ENCODE results near the gene CLSTN2.

Gene CLSTN2

GRCh38 chr3:140395134-140396075 is 460.4 kb downstream of the CLSTN2 start:
- ChIA-PET POLR2A (no interaction called here), CTCF (no interaction called here)
- no peak overlapping the region for H3K4me3 ChIP-seq (ENCODE audit: low read depth, low read length)
- TF ChIP-seq, protein P1, sequence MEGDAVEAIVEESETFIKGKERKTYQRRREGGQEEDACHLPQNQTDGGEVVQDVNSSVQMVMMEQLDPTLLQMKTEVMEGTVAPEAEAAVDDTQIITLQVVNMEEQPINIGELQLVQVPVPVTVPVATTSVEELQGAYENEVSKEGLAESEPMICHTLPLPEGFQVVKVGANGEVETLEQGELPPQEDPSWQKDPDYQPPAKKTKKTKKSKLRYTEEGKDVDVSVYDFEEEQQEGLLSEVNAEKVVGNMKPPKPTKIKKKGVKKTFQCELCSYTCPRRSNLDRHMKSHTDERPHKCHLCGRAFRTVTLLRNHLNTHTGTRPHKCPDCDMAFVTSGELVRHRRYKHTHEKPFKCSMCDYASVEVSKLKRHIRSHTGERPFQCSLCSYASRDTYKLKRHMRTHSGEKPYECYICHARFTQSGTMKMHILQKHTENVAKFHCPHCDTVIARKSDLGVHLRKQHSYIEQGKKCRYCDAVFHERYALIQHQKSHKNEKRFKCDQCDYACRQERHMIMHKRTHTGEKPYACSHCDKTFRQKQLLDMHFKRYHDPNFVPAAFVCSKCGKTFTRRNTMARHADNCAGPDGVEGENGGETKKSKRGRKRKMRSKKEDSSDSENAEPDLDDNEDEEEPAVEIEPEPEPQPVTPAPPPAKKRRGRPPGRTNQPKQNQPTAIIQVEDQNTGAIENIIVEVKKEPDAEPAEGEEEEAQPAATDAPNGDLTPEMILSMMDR (IDR thresholded peaks at IDR 0.05; ENCODE audit: insufficient read depth, low read length, missing control alignments): no peak
- DNase-seq (ENCODE audit: low read depth, low spot score): no peak

DNA sequence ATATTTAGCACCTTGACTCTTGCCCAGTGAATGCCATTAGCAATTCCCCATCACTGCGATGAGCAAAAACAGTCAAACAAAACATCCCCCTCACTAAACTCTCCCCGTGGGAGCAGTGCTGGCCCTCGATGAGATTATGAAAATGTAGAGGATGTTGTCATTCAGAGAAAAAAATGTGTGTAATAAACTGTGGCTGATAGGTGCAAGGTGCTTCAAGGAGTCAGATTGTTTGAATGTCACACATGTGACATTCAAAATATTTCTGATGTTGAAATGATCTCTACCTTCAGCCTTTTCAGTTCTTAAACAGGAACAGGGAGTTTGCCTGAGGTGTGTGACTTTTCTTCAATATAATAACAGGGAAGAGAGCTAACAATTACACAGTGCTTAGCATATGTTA is 461.1 kb downstream of the CLSTN2 start:
- no peak overlapping the region for H3K4me3 ChIP-seq (ENCODE audit: low read depth, low read length)
- POLR2A ChIA-PET: no interaction called here
- CTCF ChIA-PET: no interaction called here
- TF ChIP-seq, protein P1 (IDR thresholded peaks at IDR 0.05; ENCODE audit: insufficient read depth, low read length, missing control alignments): no peak
- no peak for DNase-seq (ENCODE audit: low read depth, low spot score)

DNA sequence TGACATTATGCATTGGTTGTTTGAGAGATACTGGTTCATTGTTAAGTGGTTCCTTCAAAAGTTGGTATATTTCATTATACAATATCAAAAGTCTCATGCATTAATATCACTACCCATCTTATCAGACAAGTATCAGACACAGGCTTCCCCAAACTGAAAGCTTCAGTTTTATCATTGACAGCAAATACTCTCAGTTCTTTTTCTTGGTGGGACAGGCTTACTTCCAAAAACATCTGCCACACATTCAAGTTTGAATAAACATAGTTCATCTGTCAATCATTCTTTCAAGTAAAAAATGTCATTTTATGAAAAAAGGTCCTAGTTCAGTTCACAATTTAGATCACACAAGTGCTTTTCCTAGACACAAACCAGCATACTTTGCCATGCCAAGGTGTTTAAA is 462.9 kb downstream of the CLSTN2 start:
- POLR2A ChIA-PET: no interaction called here

DNA sequence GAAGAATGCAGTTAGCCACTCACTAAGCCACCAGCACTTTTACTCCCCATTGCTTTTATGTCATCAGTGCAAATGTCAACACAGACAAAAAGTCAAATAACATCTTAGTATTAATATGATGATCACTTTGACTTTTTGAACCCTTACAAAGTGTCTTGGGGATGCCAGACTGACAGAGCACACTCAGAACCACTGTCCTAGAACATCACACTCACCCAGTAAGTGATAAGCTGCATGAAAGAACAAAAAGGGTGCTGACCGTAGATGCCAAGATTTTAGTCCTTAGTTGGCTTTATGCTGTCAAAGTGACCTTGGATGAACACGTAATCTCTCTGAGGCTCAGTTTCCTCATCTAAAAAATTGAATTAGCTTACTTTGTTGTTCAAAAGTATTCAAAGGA is 463.4 kb downstream of the CLSTN2 start:
- CTCF ChIA-PET: no interaction called here
- DNase-seq (ENCODE audit: low read depth, low spot score): no peak
- no peak overlapping the region for H3K4me3 ChIP-seq (ENCODE audit: low read depth, low read length)
- POLR2A ChIA-PET: no interaction called here
- TF ChIP-seq, protein P1 (IDR thresholded peaks at IDR 0.05; ENCODE audit: insufficient read depth, low read length, missing control alignments): no peak

More for the DNA sequence above, 462.9 kb downstream of the CLSTN2 start:
- TF ChIP-seq, protein P1 (IDR thresholded peaks at IDR 0.05; ENCODE audit: insufficient read depth, low read length, missing control alignments): no peak
- CTCF ChIA-PET: no interaction called here
- no peak overlapping the region for H3K4me3 ChIP-seq (ENCODE audit: low read depth, low read length)
- no peak for DNase-seq (ENCODE audit: low read depth, low spot score)

DNA sequence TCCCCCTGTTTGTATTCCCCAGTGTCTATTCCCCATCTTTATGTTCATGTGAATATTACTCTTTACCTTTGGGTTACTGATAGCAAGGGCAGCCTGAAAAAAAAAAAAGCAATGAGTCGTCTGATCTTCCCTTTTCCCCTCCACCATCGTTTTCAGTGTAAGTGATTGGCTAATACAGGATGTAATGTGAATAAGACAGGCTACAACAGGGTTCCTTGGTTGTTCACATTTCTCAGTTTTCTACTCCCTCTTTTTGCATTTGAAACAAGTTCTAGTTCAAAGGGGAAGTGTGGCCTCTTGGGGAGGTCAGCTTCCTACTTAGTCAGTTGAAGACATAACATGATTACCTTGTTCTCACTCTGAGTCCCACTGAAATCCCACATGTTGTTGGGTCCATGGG is 464.9 kb downstream of the CLSTN2 start:
- TF ChIP-seq, protein P1 (IDR thresholded peaks at IDR 0.05; ENCODE audit: insufficient read depth, low read length, missing control alignments): no peak
- POLR2A ChIA-PET: no interaction called here
- H3K4me3 ChIP-seq (ENCODE audit: low read depth, low read length): no peak overlapping the region
- CTCF ChIA-PET: no interaction called here
- no peak for DNase-seq (ENCODE audit: low read depth, low spot score)

GRCh38 chr3:140403079-140403478 is 468.1 kb downstream of the CLSTN2 start:
- DNase-seq (ENCODE audit: low read depth, low spot score): no peak
- ChIA-PET POLR2A (no interaction called here), CTCF (no interaction called here)
- TF ChIP-seq, protein P1 (IDR thresholded peaks at IDR 0.05; ENCODE audit: insufficient read depth, low read length, missing control alignments): no peak
- H3K4me3 ChIP-seq (ENCODE audit: low read depth, low read length): no peak overlapping the region

Data from AG04449 (cell line).